Measurements from ENCODE around the gene ADRA2B.

GRCh38 chr2:96163415-96163767, 47.0 kb upstream of the ADRA2B start:
- TF ChIP-seq, protein P1, sequence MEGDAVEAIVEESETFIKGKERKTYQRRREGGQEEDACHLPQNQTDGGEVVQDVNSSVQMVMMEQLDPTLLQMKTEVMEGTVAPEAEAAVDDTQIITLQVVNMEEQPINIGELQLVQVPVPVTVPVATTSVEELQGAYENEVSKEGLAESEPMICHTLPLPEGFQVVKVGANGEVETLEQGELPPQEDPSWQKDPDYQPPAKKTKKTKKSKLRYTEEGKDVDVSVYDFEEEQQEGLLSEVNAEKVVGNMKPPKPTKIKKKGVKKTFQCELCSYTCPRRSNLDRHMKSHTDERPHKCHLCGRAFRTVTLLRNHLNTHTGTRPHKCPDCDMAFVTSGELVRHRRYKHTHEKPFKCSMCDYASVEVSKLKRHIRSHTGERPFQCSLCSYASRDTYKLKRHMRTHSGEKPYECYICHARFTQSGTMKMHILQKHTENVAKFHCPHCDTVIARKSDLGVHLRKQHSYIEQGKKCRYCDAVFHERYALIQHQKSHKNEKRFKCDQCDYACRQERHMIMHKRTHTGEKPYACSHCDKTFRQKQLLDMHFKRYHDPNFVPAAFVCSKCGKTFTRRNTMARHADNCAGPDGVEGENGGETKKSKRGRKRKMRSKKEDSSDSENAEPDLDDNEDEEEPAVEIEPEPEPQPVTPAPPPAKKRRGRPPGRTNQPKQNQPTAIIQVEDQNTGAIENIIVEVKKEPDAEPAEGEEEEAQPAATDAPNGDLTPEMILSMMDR (IDR thresholded peaks at IDR 0.05; ENCODE audit: insufficient read depth, low read length): no peak
- TF ChIP-seq POLR2AphosphoS5 (IDR thresholded peaks at IDR 0.05; ENCODE audit: low read depth) (no peak), REST (IDR thresholded peaks at IDR 0.05; ENCODE audit: insufficient replicate concordance, low read depth) (no peak)

Measured in HL-60 (cell line).